Erythroblast (primary cell): Measurements from ENCODE around the gene CFAP410.

Source experiments
- DNase-seq, 2 experiments: peaks; one replicate each; lab custom pipeline; 2025; lab: John Stamatoyannopoulos, UW
- GATA1 ChIP-seq: IDR thresholded peaks from 2 replicates; pipeline ENCODE4 v1.6.1; 2011; ENCODE audit warnings: low read depth, mild to moderate bottlenecking, control low read depth, low read length, moderate library complexity
- POLR2A ChIP-seq: IDR thresholded peaks from 2 replicates; pipeline ENCODE4 v1.6.1; 2011; ENCODE audit warnings: mild to moderate bottlenecking, low read length

Gene CFAP410

DNA sequence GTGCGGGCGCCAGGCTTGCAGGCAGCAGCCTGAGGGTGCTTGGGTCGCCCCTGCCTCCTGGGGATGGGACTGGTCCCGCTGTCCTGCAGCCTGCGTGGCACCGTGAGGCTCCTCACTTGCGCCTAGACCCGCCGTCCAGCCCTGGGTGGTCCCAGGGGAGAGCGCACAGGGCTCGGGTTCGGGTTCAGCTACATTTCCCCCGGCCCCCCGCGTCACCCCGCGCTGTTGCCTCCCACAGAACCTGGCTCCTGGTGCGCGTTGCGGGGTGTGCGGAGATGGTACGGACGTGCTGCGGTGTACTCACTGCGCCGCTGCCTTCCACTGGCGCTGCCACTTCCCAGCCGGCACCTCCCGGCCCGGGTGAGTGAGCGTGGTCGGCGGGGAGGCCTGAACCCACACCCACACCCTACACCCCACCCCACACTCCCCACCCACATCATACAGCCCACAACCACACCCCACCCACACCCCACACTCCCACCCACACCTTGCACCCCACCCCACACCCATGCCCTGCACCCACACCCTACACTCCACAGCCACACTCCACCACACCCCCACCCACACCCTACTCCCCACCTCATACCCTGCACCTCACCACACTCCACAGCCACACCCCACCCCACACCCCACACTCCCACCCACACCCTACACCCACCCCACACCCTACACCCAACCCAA, 45.5 kb downstream of the CFAP410 start:
- TF ChIP-seq POLR2A (no peak), GATA1 (no peak)
- DNase-seq: no peak

DNA sequence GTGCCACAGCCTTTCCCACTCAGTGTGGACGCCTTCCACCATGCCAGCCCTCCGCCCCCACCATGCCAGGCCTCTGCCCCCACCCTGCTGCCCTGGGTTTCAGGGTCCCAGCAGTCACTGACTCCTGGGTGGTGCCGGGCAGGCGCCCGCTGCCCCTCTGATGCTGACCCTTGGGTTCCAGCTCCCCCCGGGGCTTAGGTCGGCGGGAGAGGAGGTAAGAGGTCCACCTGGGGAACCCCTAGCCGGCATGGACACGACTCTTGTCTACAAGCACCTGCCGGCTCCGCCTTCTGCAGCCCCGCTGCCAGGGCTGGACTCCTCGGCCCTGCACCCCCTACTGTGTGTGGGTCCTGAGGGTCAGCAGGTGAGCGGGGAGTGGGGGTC, 46.4 kb downstream of the CFAP410 start:
- DNase-seq: no peak
- TF ChIP-seq POLR2A (no peak), GATA1 (no peak)

DNA sequence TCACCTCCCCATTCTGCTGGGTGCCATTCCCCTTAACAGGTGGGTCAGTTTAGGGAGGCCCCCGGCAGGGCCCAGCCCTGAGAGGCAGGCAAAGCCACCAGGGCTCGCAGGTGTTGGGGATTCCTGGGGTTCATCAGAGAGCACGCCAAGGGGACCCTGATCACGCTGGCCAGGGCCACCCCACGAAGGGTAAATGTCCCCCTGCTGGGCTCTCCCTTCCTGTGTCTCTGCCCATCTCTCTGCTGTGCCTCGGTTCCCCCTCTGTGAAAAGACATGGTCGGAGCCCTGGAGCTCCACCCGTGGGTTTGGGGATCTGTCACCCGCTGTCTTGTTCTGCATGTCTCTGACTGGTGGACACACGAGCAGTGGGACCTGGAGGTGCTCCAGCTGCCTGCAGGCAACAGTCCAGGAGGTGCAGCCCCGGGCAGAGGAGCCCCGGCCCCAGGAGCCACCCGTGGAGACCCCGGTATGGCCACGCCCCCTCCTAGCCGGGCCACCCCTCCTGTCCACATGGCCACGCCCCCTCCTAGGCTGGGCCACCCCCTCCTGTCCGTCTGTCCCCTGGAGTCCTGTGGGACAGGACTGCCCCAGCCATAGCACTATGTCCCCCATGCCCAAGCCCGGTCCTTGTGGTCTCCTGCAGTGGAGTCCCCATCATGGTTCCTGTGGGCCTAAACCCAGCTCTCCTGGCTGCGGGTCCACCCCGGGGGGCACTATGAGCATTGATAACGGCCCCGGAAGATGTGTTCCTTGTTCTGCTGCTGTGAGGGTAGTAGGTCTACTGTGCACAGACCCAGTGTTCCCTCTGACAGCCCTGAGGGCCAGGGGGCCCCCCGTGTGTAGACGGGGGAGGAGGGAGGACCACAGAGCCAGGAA, 47.0 kb downstream of the CFAP410 start:
- no peak for DNase-seq
- no peak for TF ChIP-seq GATA1
- TF ChIP-seq POLR2A: no peak

DNA sequence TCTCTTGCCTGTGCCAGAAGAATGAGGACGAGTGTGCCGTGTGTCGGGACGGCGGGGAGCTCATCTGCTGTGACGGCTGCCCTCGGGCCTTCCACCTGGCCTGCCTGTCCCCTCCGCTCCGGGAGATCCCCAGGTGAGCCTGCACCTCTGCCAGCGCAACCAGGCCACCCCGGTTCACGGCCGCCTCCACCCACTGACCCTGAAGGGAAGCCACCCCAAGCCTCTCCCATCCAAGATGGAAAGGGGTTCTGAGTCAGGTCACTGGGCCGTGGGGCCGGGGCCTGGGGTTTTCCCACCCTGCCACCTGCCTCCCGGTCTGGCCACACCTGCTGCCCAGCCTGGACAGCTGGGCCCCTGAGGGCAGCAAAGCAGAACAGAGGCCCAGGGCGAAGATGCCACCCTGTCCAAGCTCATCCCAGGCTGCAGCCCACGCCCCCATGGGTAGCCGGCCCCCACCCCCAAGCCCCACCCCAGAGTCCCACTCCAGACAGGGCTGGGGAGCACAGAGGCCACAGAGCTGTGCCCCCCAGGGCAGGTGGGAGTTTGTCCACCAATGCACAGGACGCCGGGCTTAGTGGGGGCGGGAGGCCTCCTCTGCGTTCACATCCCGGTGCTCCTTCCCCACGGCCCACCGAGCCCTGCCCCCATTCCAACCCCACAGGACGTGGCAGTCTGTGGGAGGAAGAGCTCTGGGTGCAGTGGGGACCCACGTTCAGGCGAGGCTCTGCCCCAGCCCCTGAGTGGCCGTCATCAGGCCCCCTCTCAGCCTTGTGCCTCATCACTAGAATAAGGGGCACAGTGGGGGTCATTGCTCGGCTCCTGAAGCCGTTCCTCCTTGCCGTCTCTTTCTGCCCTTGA, 47.9 kb downstream of the CFAP410 start:
- TF ChIP-seq POLR2A (no peak), GATA1 (no peak)
- DNase-seq: no peak

DNA sequence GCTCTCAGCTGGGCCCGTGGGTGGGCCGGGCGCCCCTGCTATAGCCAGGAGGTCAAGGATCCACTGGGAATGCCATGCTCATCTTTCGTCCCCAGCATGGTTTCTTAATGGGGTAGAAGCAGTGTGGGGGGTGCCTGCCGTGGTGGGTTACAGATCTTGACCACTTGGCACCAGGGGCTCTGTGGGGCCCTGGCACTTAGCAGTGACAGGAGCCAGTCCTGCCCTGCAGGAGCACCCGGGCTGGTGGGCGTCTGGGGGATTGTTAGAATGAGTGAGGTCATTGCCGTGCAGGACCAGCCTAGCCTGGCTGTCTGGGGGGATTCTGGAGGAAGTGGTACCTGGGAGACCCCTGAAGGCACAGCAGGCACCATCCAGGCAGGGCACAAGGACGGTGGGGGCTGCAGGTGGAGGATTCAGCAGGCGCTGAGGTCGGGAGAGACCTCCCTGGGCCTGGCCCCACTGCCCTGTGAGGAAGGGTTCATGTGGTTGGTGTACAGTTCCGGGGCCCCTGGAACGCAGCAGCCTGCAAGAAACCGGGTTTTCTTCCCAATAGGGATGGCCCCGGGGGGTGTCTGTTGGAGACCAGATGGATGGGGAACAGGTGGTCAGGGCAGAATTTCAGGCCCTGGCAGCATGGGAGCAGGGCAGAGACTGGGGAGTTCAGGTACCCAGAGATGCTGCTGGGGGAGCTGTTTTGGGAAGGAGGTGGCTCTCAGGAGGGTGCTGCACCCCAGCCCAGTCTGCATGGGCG, 48.7 kb downstream of the CFAP410 start:
- no peak for DNase-seq

DNA sequence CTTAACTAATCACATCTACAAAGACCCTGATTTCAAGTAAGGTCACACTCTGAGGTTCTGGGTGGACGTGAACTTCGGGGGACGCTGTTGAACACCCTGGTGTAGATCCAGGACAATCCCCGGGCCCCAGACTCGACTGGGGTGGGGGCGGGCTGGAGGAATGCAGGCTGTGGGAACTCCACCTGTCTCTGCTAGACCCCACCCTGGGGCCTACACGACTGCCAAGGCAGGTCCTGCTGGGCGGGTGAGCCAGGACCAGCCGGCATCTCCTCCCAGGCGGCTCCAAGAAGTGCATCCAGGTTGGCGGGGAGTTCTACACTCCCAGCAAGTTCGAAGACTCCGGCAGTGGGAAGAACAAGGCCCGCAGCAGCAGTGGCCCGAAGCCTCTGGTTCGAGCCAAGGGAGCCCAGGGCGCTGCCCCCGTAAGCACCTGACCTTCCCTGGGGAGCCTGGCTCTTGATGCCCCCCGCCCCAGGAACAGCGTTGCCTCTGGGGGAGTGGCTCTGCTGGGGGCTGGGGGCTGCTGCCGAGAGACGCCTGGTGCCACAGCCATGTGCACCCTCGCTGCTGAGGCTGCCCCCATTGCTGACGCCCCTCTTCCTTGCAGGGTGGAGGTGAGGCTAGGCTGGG, 49.7 kb downstream of the CFAP410 start:
- DNase-seq: no peak

More for the DNA sequence above, 48.7 kb downstream of the CFAP410 start:
- no peak for TF ChIP-seq GATA1
- TF ChIP-seq POLR2A: no peak

DNA sequence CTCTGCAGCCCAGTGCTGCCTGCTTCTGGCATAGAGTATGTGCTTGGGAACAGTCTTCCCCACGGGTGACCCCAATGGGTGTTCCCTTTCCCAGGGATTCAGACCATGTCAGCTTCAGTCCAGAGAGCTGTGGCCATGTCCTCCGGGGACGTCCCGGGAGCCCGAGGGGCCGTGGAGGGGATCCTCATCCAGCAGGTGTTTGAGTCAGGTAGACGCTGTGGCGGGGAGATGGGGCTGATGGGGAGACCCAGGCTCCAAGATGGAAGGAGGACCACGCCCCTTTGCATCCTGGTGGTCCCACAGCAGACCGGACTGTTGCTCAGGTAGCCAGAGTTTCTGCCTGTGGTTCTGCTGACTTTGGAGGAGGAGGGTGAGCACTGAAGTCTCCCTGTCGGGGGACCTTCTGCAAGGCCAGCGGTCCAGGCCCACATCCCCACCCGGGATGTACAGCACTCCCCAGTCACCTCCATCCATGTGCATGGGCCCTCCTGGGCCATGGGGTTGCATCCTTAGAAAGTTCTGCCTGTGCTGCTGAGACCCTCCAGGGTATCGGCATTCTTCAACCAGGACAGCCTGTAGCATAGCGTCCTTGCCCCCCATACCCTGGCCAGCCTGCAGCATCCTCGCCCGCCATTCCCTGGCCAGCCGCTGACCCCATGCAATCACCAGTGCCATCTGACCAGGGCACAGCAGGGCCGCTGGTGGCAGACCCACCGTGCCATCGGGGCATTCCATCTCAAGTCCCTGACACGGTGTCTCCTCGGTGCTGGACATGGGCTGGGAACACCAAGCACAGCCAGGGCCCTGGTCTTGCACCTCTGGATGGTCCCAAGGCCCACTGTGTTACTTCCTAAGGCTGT, 50.7 kb downstream of the CFAP410 start:
- DNase-seq: no peak
- TF ChIP-seq GATA1: no peak
- TF ChIP-seq POLR2A: no peak

More for the DNA sequence above, 49.7 kb downstream of the CFAP410 start:
- no peak for TF ChIP-seq GATA1
- no peak for TF ChIP-seq POLR2A

DNA sequence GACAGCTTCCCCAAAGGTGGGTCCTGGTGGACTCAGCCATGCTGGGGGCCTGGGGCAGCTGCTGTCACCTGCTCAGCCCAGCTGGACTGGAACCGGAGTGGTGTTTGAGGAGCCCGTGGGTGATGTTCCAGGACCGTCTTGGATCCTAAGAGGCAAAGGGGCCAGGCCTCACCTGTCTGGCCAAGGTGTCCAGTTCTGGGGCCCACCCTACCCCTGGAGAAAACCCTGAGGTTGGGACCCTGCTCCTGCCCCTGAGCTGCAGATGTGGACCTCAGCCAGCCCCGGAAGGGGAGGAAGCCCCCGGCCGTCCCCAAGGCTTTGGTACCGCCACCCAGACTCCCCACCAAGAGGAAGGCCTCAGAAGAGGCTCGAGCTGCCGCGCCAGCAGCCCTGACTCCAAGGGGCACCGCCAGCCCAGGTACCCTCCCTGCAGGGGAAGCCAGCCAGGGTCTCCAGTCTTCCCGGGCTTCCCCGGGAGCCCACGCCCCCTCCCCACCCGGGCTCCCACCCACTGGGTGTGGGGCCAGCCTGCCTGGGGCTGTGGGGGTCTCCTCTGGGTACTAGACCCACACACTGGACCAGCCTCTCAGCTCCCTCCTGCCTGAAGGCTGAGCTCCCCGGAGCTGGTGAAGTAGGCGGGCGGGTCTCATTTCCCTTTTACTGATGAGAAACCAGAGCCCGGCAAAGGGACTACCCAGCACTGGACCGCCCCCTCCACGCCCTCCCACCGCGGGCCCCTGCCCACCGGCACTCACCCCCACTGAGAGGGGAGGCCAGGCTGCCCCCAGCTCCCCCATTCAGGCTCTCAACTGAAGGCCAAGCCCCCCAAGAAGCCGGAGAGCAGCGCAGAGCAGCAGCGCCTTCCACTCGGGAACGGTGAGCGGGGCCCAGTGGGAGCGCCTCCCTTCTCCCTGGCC, 52.2 kb downstream of the CFAP410 start:
- TF ChIP-seq GATA1 (no peak), POLR2A (no peak)
- DNase-seq: no peak

DNA sequence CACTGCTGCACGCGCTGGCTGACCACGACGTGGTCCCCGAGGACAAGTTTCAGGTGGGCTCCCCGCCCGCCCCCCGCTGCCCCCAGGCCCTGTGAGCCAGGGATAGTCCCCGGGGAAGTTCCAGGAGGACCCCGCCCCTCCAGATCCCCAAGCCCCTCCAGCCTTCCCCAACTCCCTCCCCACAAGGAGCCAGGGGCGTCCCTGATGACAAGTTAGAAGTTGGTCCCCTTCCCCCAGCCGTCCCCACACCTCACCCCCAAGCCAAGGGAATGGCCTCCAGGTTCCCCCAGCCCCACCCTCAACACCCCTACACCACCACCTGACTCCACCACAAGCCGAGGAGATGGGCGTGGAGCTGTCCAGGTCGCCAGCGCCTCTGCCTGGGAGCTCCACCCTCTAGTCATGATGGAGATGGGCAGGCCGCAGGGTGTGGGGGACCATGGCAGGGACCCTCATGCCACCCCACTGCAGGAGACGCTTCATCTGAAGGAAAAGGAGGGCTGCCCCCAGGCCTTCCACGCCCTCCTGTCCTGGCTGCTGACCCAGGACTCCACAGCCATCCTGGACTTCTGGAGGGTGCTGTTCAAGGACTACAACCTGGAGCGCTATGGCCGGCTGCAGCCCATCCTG, 53.0 kb downstream of the CFAP410 start:
- DNase-seq: no peak
- TF ChIP-seq POLR2A: no peak
- no peak for TF ChIP-seq GATA1

DNA sequence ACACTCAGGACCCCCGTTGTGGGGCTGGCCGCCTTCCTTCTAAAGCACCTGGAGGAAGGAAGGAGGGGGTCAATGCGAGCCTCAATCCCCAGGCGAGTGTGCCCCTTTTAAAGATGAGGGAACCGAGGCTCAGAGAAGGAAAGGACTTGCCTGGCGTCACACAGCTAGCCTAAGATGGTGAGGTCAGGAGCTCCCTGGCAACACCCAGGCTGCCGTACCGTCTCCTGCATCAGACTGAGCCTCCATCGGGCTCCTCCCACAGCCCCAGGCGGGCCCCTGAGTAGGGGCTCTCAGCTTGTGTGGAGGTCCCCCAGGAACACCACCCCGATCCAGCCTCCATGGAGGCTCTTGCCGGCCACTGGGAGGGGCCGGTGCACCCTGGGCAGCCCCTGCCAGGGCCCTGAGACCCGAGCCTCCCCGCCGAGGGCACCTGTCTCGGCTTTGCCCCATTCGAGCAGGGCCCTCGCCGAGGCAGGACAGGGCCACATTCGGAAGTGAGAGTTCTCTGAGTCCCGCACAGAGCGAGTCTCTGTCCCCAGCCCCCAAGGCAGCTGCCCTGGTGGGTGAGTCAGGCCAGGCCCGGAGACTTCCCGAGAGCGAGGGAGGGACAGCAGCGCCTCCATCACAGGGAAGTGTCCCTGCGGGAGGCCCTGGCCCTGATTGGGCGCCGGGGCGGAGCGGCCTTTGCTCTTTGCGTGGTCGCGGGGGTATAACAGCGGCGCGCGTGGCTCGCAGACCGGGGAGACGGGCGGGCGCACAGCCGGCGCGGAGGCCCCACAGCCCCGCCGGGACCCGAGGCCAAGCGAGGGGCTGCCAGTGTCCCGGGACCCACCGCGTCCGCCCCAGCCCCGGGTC, 53.8 kb downstream of the CFAP410 start, which contains the start of gene AIRE:
Gene AIRE, plus strand, starts transcription at position 739 of the 855 bp plus-strand sequence. CDS start 131 bp downstream, outside the sequence.
- TF ChIP-seq POLR2A: no peak
- TF ChIP-seq GATA1: no peak
- no peak for DNase-seq
